NCI-H1105 treated with DMSO at 0.1 percent for 48 hours (cell line): ENCODE results near the gene PRKAG2.
"Not testable (repeated sequence)": the region's sequence is repeated elsewhere in the genome, so short reads cannot be mapped to it uniquely, and the experiment has no call there.

Experiments used
- DNase-seq: peaks from one replicate; lab custom pipeline; 2025; lab: John Stamatoyannopoulos, UW

PRKAG2 gene

GRCh38 chr7:151884312-151885201 is 7.6 kb upstream of the PRKAG2 start:
- no peak for DNase-seq

GRCh38 chr7:151883857-151884256 is 6.9 kb upstream of the PRKAG2 start:
- DNase-seq = no peak

GRCh38 chr7:151882734-151883133 is 5.8 kb upstream of the PRKAG2 start:
- no peak for DNase-seq

GRCh38 chr7:151880688-151881087 is 3.8 kb upstream of the PRKAG2 start:
- DNase-seq = no peak

- no peak for DNase-seq
Measured at GRCh38 chr7:151877911-151878835, 1.3 kb upstream of the PRKAG2 start.

GRCh38 chr7:151875942-151876898 is 695 bp downstream of the PRKAG2 start:
- DNase-seq = peak; percentile 37

GRCh38 chr7:151874479-151874878 is 2.4 kb downstream of the PRKAG2 start:
- DNase-seq = not testable (repeated sequence)

GRCh38 chr7:151873402-151873965 is 3.4 kb downstream of the PRKAG2 start:
- DNase-seq = no peak

GRCh38 chr7:151872531-151873401 is 4.1 kb downstream of the PRKAG2 start:
- no peak for DNase-seq

- DNase-seq = no peak
Measured at GRCh38 chr7:151871904-151872303, 5.0 kb downstream of the PRKAG2 start.

GRCh38 chr7:151871189-151871735 is 5.7 kb downstream of the PRKAG2 start:
- no peak for DNase-seq

GRCh38 chr7:151869968-151870918 is 6.7 kb downstream of the PRKAG2 start:
- no peak for DNase-seq

- no peak for DNase-seq
Measured at GRCh38 chr7:151869455-151869854, 7.5 kb downstream of the PRKAG2 start.

- no peak for DNase-seq
Measured at GRCh38 chr7:151869109-151869428, 7.8 kb downstream of the PRKAG2 start.

GRCh38 chr7:151868396-151869108 is 8.4 kb downstream of the PRKAG2 start:
- DNase-seq = no peak

GRCh38 chr7:151867912-151868311 is 9.0 kb downstream of the PRKAG2 start:
- DNase-seq = no peak

GRCh38 chr7:151866761-151867655 is 9.9 kb downstream of the PRKAG2 start:
- no peak for DNase-seq
